ENCODE data around the gene WHRN. TPM values are rescaled to one million over a fixed set of nuclear protein-coding genes. Genes with fewer than 3 reads are reported as not detected.

The WHRN gene
- total RNA-seq, 1 donor from 2014 or later: 14.5 TPM

- H3K27me3 Mint-ChIP-seq: no peaks in the 10 kb centered on the region
- intact Hi-C loops (cut with micrococcal nuclease): loop anchor here (5.0 kb wide), 2 partner anchors 49 to 151 kb away; no protein-coding TSS in a partner anchor
- no peak for TF ChIP-seq CTCF (IDR thresholded peaks at IDR 0.05)
- ChIA-PET CTCF (interaction anchor here (0.7 to 4.6 kb wide), 7 partner anchors 16 to 164 kb away, joined by 3 to 71 read pairs (median 3); partner anchors contain the start of gene WHRN), POLR2A (no interaction called here)
- DNase-seq: no peak
- no peak overlapping the region for H3K4me3 Mint-ChIP-seq
- no peak for ATAC-seq (ENCODE audit: low read depth)
- H3K9me3 Mint-ChIP-seq: no peaks in the 10 kb centered on the region
- peaks cover 4% of the 10 kb centered on the region for H3K36me3 Mint-ChIP-seq (ENCODE audit: low read depth)
- H3K27ac Mint-ChIP-seq: peak overlapping the region; percentile 20
- H3K4me1 Mint-ChIP-seq: peaks cover 42% of the 10 kb centered on the region
Measured at GRCh38 chr9:114488398-114489129, 16.7 kb downstream of the WHRN start.

GRCh38 chr9:114487607-114488300 is 17.5 kb downstream of the WHRN start:
- ATAC-seq (ENCODE audit: low read depth): peak; percentile 85
- H3K9me3 Mint-ChIP-seq: no peaks in the 10 kb centered on the region
- H3K27ac Mint-ChIP-seq: no peak overlapping the region
- no peak for DNase-seq
- H3K27me3 Mint-ChIP-seq: no peaks in the 10 kb centered on the region
- peaks cover 4% of the 10 kb centered on the region for H3K36me3 Mint-ChIP-seq (ENCODE audit: low read depth)
- ChIA-PET CTCF (interaction anchor here (0.7 to 4.6 kb wide), 12 partner anchors 12 to 193 kb away, joined by 3 to 71 read pairs (median 4); partner anchors contain the start of gene WHRN), POLR2A (interaction anchor here (1.2 kb wide), 1 partner anchor 105 kb away, joined by 3 read pairs; no protein-coding TSS in a partner anchor)
- H3K4me1 Mint-ChIP-seq: peaks cover 39% of the 10 kb centered on the region
- intact Hi-C loops (cut with micrococcal nuclease): loop anchor here (1.0 to 5.0 kb wide), 7 partner anchors 20 to 166 kb away; no protein-coding TSS in a partner anchor
- H3K4me3 Mint-ChIP-seq: no peak overlapping the region
- TF ChIP-seq CTCF (IDR thresholded peaks at IDR 0.05): peak; percentile 41

- no peaks in the 10 kb centered on the region for H3K27me3 Mint-ChIP-seq
- DNase-seq (no peak), ATAC-seq (ENCODE audit: low read depth) (no peak)
- H3K4me3 Mint-ChIP-seq: no peak overlapping the region
- peaks cover 43% of the 10 kb centered on the region for H3K4me1 Mint-ChIP-seq
- TF ChIP-seq CTCF (IDR thresholded peaks at IDR 0.05): no peak
- no peaks in the 10 kb centered on the region for H3K36me3 Mint-ChIP-seq (ENCODE audit: low read depth)
- no peak overlapping the region for H3K27ac Mint-ChIP-seq
- intact Hi-C loops (cut with micrococcal nuclease): loop anchor here (2.0 to 5.0 kb wide), 3 partner anchors 36 to 149 kb away; no protein-coding TSS in a partner anchor
- no peaks in the 10 kb centered on the region for H3K9me3 Mint-ChIP-seq
- ChIA-PET POLR2A (no interaction called here), CTCF (interaction anchor here (0.6 to 4.6 kb wide), 12 partner anchors 16 to 195 kb away, joined by 3 to 71 read pairs (median 4); partner anchors contain the start of gene WHRN)
Measured at GRCh38 chr9:114486205-114486963, 18.9 kb downstream of the WHRN start.

- TF ChIP-seq CTCF (IDR thresholded peaks at IDR 0.05): no peak
- Mint-ChIP-seq H3K27ac (peak overlapping the region; percentile 67), H3K4me3 (peak overlapping the region; percentile 48), H3K9me3 (no peaks in the 10 kb centered on the region), H3K36me3 (ENCODE audit: low read depth) (no peaks in the 10 kb centered on the region), H3K4me1 (peaks cover 42% of the 10 kb centered on the region), H3K27me3 (no peaks in the 10 kb centered on the region)
- CTCF ChIA-PET: interaction anchor here (1.1 to 4.6 kb wide), 4 partner anchors 18 to 168 kb away, joined by 3 to 71 read pairs (median 4); no protein-coding TSS in a partner anchor
- POLR2A ChIA-PET: interaction anchor here (0.6 to 0.9 kb wide), 3 partner anchors 33 to 103 kb away, joined by 3 to 7 read pairs (median 4); partner anchors contain the start of gene ATP6V1G1
- peak; percentile 56 for ATAC-seq (ENCODE audit: low read depth)
- intact Hi-C loops (cut with micrococcal nuclease): loop anchor here (5.0 kb wide), 2 partner anchors 52 to 148 kb away; no protein-coding TSS in a partner anchor
- no peak for DNase-seq
Measured at GRCh38 chr9:114484854-114485443, 20.3 kb downstream of the WHRN start.

Measured in activated B cell treated with CpG ODN at 0.5 μM for 24 hours (primary cell).